HepG2 (cell line): ENCODE data around the gene POLR3GL. TPM values are rescaled to one million over a fixed set of nuclear protein-coding genes. Genes with fewer than 3 reads are reported as not detected.

Experiments
- ATF4 ChIP-seq, 2 experiments: fragments of 450-650 bp in 1 of 2; sonication (generic) in 1 of 2; formaldehyde crosslinking; IDR thresholded peaks; 2 replicates each; pipeline versions ENCODE4 v1.5.0 to v1.8.0; 2020 to 2022; ENCODE audit warnings: mild to moderate bottlenecking in 1 of 2, missing genetic modification reagents in 1 of 2
- ATRX ChIP-seq: sonication (generic); formaldehyde crosslinking; IDR thresholded peaks from 2 replicates; pipeline ENCODE4 v1.4.0; 2020; ENCODE audit warnings: missing genetic modification reagents, borderline replicate concordance
- HOXA5 ChIP-seq: sonication (generic); formaldehyde crosslinking; IDR thresholded peaks from 2 replicates; pipeline ENCODE4 v1.4.0; 2020; ENCODE audit warnings: missing genetic modification reagents
- NFRKB ChIP-seq: fragments of 450-650 bp; IDR thresholded peaks from 2 replicates; pipeline ENCODE4 v1.6.1; 2017
- RFX5 ChIP-seq: IDR thresholded peaks from 2 replicates; pipeline ENCODE4 v1.6.1; 2011; ENCODE audit warnings: low read depth, low read length, improper control_type of control experiment
- SALL2 ChIP-seq: sonication (generic); formaldehyde crosslinking; IDR thresholded peaks from 2 replicates; pipeline ENCODE4 v1.8.1; 2023; ENCODE audit warnings: mild to moderate bottlenecking, missing genetic modification reagents, inconsistent platforms
- SIX4 ChIP-seq: sonication (generic); formaldehyde crosslinking; IDR thresholded peaks from 2 replicates; pipeline ENCODE4 v1.4.0; 2020; ENCODE audit warnings: missing genetic modification reagents
- SKIL ChIP-seq: sonication (generic); formaldehyde crosslinking; IDR thresholded peaks from 2 replicates; pipeline ENCODE4 v1.8.0; 2022; ENCODE audit warnings: missing genetic modification reagents, mild to moderate bottlenecking, moderate library complexity, borderline replicate concordance
- SRSF9 ChIP-seq: fragments of 200-400 bp; formaldehyde crosslinking; IDR thresholded peaks from 2 replicates; pipeline ENCODE4 v1.6.1; 2018; ENCODE audit warnings: borderline replicate concordance, mild to moderate bottlenecking, low read depth, low read length; ENCODE audit not compliant: insufficient read depth, poor library complexity, severe bottlenecking
- TAF15 ChIP-seq: fragments of 200-400 bp; formaldehyde crosslinking; IDR thresholded peaks from one replicate; pipeline ENCODE4 v1.6.1; 2018; ENCODE audit warnings: mild to moderate bottlenecking, low read depth, low read length; ENCODE audit not compliant: poor library complexity, severe bottlenecking
- ZBTB21 ChIP-seq: sonication (generic); formaldehyde crosslinking; IDR thresholded peaks from 2 replicates; pipeline ENCODE4 v1.4.0; 2020; ENCODE audit warnings: missing genetic modification reagents
- ZFP36 ChIP-seq: fragments of 150-350 bp; IDR thresholded peaks from 2 replicates; pipeline ENCODE4 v1.6.1; 2018; ENCODE audit warnings: borderline replicate concordance, low read length, low read depth; ENCODE audit not compliant: partially characterized antibody
- ZFP41 ChIP-seq: sonication (generic); formaldehyde crosslinking; IDR thresholded peaks from 2 replicates; pipeline ENCODE4 v1.4.0; 2020; ENCODE audit warnings: mild to moderate bottlenecking, missing genetic modification reagents, borderline replicate concordance
- ZFP62 ChIP-seq: sonication (generic); formaldehyde crosslinking; IDR thresholded peaks from 2 replicates; pipeline ENCODE4 v1.4.0; 2020; ENCODE audit warnings: missing genetic modification reagents
- ZFYVE20 ChIP-seq: sonication (generic); formaldehyde crosslinking; IDR thresholded peaks from 2 replicates; pipeline ENCODE4 v1.8.0; 2023; ENCODE audit warnings: low read depth, mild to moderate bottlenecking, moderate library complexity, missing genetic modification reagents, borderline replicate concordance
- ZHX2 ChIP-seq, 2 experiments: sonication (generic) in 1 of 2; formaldehyde crosslinking in 1 of 2; IDR thresholded peaks; 2 replicates each; pipeline versions ENCODE4 v1.6.1 to v1.9.0; 2014 to 2022; ENCODE audit warnings: antibody characterized with exemption in 1 of 2, borderline replicate concordance in 1 of 2, inconsistent platforms in 1 of 2, low read depth in 1 of 2, missing genetic modification reagents in 1 of 2
- ZNF335 ChIP-seq: sonication (generic); formaldehyde crosslinking; IDR thresholded peaks from 2 replicates; pipeline ENCODE4 v1.4.0; 2020; ENCODE audit warnings: missing genetic modification reagents
- ZNF382 ChIP-seq: sonication (generic); formaldehyde crosslinking; IDR thresholded peaks from 2 replicates; pipeline ENCODE4 v1.5.0; 2020; ENCODE audit warnings: missing genetic modification reagents, mild to moderate bottlenecking, borderline replicate concordance
- ZNF430 ChIP-seq: sonication (generic); formaldehyde crosslinking; IDR thresholded peaks from 2 replicates; pipeline ENCODE4 v1.9.0; 2021; ENCODE audit warnings: mild to moderate bottlenecking, missing genetic modification reagents
- ZNF552 ChIP-seq: sonication (generic); formaldehyde crosslinking; IDR thresholded peaks from 2 replicates; pipeline ENCODE4 v1.9.0; 2022; ENCODE audit warnings: missing genetic modification reagents, mild to moderate bottlenecking, borderline replicate concordance
- ZNF674 ChIP-seq: sonication (generic); formaldehyde crosslinking; IDR thresholded peaks from 2 replicates; pipeline ENCODE4 v1.5.0; 2020; ENCODE audit warnings: low read depth, mild to moderate bottlenecking, missing genetic modification reagents
- polyA plus RNA-seq, 8 experiments: library from polyadenylated mRNA; depleted of rRNA in 3 of 8; stranded (reverse) in 7 of 8; unstranded in 1 of 8; fragments of >200 nt; fragmentation: Illumina TruSeq in 4 of 8; extraction: Trizol in 4 of 8; gene quantifications; 2 replicates each; pipeline versions ENCODE4 v1.2.1 to v1.2.3, GENCODE V29; 2011 to 2016; ENCODE audit warnings: low read depth in 4 of 8, missing spikeins in 1 of 8, mixed read lengths in 1 of 8; ENCODE audit not compliant: insufficient read depth in 1 of 8
- total RNA-seq, 5 experiments: library from RNA; depleted of rRNA; stranded (reverse); fragments of >200 nt; fragmentation: Illumina TruSeq; extraction: Trizol; gene quantifications; 2 replicates each; pipeline ENCODE4 v1.2.3, GENCODE V29; 2016; ENCODE audit warnings: low read depth in 1 of 5

Gene POLR3GL
- total and polyA plus RNA-seq, 2 of the 13 experiments (the other 11 are each of a cell fraction or from before 2014, with no cell fraction given), result 11.5 to 12.4 TPM

- TF ChIP-seq ZNF335 (CRISPR knock-in tag), result 0 out of 2 replicates have a peak, but pooled peaks have one; percentile 22
- no peak for TF ChIP-seq HOXA5 (CRISPR knock-in tag)
- TF ChIP-seq ZFP62 (CRISPR knock-in tag), result no peak
- TF ChIP-seq SALL2 (CRISPR knock-in tag), result peak; percentile 92
- TF ChIP-seq ATRX (CRISPR knock-in tag), result no peak
- TF ChIP-seq SRSF9, result no peak
- no peak for TF ChIP-seq ZFP41 (CRISPR knock-in tag)
- TF ChIP-seq ATF4 (CRISPR knock-in tag; IDR thresholded peaks at IDR 0.05), result peak in 1 of 2 experiments; percentile 63; a peak in 1 of 4 replicates
- TF ChIP-seq NFRKB, result peak; percentile 60; the same call in 1 of the 2 replicates
- no peak for TF ChIP-seq ZNF382 (CRISPR knock-in tag)
- no peak for TF ChIP-seq TAF15
- no peak for TF ChIP-seq ZNF674 (CRISPR knock-in tag)
- peak; percentile 88; the same call in 1 of the 2 replicates for TF ChIP-seq ZNF430
- peak; percentile 84 for TF ChIP-seq SKIL (CRISPR knock-in tag)
- TF ChIP-seq ZBTB21 (CRISPR knock-in tag), result no peak
- no peak for TF ChIP-seq ZFYVE20 (CRISPR knock-in tag)
- peak; percentile 79 for TF ChIP-seq ZHX2 (IDR thresholded peaks at IDR 0.05; ENCODE audit: low read depth)
- no peak for TF ChIP-seq ZHX2 (CRISPR knock-in tag; IDR thresholded peaks at IDR 0.05; ENCODE audit: borderline replicate concordance)
- TF ChIP-seq SIX4 (CRISPR knock-in tag), result peak; percentile 66
- no peak for TF ChIP-seq RFX5
- no peak for TF ChIP-seq ZFP36
- peak; percentile 20; the same call in 1 of the 2 replicates for TF ChIP-seq ZNF552 (CRISPR knock-in tag)
Measured at GRCh38 chr1:145996433-145997015, 32.0 kb downstream of the POLR3GL start, which contains the start of gene TXNIP (continued).
